Measurements from ENCODE around the gene MXI1. TPM values are rescaled to one million over a fixed set of nuclear protein-coding genes. Genes with fewer than 3 reads are reported as not detected.

MXI1 gene
- total RNA-seq, result 4.3 and 12.9 TPM in 2 replicates

GRCh38 chr10:110207011-110207804 is at the start of gene MXI1:
Gene MXI1, plus strand, starts transcription at chr10:110207605. Its CDS starts 204 bp downstream, at chr10:110207809.

GRCh38 chr10:110304780-110305421 is 97.5 kb downstream of the MXI1 start, which contains the start of gene SMNDC1:
Gene SMNDC1, minus strand, starts transcription at chr10:110304920. Its CDS starts 1,333 bp downstream, at chr10:110303587.

Other genes with a start within 250 kb of the MXI1 start
- 102 and 168 TPM in 2 replicates for gene ADD3, start 199.6 kb upstream of the MXI1 start, total RNA-seq
- 6.8 and 8.7 TPM in 2 replicates for gene SMNDC1, start 97.3 kb downstream of the MXI1 start, total RNA-seq

Measured in placental pericyte (primary cell).